HK-2 (cell line): ENCODE measurements around the gene ARHGAP27.
"Not testable (repeated sequence)": the region's sequence is repeated elsewhere in the genome, so short reads cannot be mapped to it uniquely, and the experiment has no call there.

Experiments used
- DNase-seq: peaks from one replicate; pipeline ENCODE4 v3.0.0-alpha.2; 2018; ENCODE audit not compliant: unreplicated experiment

The ARHGAP27 gene

DNA sequence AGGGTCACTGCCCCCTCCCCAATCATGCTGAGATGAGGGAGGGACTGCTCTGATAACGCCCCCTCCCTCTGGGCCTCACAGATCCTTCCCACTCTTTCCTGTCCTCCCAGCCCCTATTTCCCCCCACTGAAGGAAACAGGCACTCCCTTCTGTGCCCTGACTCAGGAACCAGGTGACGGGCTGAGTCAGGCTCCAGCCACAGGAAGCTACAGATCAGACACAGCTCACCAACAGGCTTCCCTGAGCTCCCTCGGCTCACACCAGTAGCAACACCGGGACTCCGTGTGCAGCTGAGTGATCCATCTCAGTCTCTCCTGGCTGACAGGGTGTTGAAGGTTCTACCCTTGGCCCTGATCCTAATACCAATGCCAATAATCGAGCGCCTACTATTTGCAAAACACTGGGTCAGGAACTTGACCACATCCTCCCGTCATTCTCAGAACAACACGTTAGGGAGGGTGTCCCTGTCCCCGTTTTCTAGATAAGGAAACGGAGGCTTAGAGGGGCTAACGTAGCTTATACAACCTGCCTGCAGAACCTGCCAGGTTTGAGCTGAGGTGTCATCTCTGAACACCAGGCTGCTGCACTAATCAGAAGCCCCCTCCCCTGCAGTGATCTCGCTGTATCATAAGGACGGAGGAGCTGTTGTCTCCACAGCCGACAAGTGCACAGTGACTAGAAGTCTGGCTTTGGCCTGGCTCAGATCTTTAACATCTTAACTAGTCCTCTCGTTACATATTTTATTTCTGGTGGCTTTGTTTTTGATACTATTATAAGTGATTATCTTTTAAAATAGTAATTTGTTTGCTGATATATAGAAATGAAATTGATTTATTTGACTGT is 13.5 kb upstream of the ARHGAP27 start:
- peak; percentile 69 for DNase-seq

DNA sequence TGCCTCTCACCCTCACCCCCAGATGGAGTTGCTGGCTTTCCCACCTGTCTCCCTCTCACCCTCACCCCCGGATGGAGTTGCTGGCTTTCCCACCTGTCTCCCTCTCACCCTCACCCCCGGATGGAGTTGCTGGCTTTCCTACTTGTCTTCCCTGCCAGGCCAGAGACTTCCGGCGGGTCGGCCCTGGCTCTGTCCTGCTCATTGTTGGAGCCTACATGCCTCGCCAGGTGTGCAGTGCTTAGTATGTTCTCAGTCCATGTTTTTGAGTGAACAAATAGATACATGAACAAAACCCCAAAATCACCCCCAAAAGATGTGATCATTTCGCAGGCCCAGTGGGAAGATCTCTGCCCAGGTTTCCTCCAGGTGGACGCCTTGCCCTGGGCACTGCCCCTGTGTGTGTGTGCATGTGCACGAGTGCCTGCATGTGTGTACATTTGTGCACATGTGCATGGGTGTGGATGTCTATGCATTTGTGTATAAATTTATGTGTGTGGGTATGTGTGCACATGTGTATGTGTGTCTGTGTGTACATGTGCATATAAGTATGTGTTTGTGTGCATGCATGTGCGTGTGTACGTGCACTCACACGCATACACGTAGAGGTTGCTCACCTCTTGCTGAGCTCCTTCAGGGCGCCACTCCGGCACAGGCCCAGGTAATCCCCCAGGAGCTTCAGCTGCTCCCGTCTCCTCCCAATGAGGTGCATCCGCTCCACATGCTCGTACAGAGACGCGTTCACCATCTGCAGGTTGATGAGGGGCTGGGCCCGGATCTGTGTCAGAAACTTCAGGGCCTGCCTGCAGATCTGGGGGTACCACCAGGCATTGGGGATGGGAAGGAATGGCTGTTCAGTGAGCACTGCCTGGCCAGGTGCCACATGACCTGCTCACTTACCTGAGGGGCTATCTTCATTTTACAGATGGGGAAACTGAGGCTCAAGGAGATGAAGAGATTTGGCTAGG is 12.5 kb upstream of the ARHGAP27 start:
- DNase-seq = not testable (repeated sequence)

DNA sequence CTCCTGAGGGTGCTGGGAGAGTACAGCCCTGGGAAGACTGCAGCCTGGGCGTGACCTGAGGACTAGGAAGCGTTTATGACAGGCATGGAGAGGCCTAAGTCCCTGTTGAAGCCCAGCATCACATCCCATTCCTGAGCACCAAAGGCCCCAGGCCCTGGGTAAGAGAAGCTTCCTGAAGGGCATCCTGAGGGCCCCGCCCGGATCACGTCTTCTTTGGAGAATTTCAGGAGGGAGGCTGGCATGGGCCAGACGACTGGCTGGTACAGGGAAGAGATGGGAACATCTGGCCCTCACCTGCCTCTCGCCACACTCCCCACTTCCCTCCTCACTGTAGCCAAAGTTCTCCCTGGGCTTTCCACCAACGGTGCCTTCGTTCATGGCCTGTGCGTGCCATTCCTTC is 11.6 kb upstream of the ARHGAP27 start:
- DNase-seq = not testable (repeated sequence)

DNA sequence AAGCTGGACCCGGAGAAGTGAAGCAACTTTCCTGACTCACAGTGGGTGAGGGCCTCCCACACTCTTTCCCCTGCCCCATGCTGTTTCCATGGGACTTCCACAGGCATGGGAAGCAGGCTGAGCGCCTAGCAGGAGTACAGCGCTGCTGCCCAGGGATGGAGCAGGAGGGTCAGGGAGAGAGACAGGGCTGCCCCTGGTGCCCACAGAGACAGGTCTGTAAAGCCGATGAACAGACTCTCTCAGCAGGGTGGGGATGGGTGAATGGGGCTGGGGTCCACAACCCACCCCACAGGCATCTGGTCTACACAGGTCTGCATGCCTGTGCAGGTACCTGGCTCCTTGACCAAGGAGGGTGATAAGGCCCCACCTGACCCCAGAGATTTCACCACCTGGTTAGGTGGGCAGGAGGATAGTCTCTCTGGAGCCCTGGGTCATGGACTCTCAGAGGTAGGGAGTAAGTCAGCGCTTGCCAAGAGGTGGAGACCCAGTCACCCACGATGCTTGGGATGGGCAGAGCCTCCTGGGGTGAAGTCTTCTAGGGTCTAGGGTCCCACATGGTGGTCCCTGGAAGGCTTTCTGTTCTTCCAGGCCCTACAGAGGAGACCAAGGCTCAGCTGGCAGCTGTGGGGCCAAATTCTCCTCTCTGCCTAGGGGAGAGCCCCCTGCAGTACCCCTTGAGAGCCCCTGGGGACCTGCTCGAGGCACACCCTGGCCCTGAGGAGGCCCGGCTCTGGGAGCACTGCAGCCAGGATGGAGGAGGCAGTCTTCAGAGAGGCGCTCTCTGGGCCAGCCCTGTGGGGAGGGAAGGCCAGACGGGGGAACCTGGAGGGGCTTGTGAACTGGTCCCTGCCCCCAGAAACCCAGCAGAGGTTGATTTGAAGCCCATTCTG is 10.9 kb upstream of the ARHGAP27 start:
- not testable (repeated sequence) for DNase-seq

DNA sequence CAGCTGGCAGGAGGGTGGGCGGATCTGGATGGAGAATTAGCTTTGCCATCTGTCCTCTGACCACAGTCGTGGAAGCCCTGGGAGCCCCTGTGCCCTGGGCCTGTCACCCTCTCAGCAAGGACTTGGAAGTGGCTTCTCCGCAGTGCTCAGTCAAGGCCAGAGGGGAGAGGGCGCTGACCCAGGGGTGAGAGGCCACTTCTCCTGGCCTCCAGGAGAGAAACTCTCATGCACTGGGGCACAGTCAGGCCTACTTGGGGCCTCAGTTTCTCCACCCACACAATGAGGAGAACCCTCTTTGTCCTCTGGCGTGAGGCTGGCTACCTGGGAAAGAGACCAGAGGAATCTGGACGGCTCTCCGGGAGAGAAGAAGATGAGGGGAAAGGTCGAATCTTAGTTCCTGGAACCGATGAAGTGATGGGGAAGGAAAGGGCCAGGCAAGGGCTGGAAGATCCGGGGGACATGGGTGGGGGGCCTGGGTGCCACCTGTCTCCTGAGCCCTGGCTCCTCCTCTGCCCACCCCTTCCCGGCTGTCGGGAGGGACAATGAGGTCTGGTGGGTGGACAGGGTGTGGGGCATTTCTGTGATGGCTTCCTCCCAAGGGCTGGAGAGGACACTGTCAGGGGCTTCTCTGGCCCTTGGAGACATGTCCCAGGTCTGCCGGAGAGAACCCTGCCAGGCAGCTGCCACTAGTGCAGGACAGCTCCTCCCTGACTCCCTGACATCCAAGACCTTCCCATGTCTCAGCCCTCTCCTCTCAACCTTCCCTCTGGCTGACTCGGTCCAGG is 9.0 kb upstream of the ARHGAP27 start:
- no peak for DNase-seq

DNA sequence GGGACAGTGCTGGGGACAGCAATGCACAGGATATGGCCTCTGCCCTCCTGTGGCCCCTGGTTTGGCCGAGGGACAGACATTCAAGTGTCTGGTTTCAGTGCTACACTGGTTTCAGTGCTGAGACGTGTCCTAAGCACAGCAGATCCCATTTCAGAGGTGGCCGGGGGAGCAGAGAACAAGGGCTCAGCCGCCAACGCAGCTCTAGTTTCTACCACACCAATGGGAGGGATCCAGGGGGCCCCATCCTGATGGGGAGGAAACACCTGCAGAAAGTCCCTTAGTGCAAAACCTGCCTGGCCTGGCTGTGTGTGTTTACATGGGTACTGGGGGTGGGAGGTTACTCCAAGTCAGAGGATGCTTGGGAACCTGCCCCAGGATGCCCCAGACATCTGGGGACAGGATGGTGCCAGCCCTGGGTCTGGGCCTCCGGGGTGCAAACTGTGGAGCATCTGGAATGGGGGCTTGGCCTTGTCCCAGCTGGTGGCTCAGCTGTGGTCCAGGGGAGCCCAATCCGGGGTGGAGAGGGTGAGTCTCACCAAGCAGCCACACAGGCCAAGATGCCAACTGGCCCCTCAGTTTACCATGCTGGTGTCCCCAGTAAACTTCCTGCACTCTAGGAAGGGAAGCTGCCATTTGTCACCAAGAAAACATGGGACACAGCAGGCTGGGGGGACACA is 8.3 kb upstream of the ARHGAP27 start:
- DNase-seq = not testable (repeated sequence)

DNA sequence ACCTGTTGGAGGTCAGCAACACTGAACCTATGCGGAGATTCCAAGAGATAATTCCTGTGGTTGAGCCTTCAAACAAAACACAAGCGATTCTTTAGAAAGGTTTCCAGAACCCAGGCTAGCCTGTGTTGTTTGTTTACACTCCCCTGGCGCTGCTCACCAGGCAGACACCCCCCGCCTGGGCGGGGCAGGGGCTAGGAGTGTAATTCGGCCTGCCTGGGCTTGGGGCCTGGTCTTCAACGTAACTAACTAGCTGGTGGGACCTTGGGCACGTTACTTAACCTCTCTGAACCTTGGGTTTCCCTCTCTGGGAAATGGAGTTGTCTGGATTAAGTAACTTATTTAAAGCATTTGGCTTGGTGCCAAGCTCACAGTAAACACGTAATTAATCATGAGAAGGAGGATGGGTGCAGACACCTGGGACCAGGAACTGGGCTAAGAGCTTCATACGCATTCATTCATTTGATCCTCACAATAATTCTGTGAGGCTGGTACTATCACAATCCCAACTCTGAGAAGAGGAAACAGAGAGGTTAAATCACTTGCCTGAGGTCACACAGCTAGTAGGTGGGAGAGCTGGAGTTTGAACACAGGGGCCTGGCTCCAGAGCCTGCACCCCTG is 7.6 kb upstream of the ARHGAP27 start:
- DNase-seq = no peak

DNA sequence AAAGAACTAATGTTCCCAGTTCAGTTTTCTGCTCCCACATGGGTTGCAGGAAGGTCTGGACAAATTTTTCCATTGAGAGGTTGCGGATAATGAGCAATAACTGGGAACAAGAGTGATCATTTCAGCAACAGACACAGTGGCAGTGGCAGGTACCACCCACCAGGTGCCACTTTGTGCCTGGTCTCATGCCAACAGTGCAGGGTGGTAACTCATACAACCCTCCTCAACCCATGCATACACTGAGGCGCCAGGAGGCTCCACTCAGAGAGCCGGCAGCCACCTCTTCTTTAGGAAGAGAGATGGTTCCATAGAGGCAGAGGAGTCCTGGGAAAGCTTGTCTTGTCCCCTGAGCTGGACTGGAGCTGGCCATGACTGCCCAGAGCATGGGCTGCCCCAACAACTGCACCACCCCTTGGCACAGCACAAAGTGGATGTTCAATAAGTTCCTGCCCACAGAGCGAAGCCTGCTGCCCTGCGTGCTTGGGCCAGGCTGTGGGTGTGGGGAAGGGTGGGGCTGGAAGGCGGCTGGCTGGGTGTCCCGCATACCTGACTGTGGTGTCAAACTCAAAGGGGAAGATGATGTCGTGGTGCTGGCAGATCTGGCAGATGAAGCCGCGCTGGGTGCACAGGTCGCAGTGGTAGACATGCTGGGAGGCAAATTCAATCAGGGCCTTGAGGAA is 6.4 kb upstream of the ARHGAP27 start:
- peak; percentile 46 for DNase-seq

DNA sequence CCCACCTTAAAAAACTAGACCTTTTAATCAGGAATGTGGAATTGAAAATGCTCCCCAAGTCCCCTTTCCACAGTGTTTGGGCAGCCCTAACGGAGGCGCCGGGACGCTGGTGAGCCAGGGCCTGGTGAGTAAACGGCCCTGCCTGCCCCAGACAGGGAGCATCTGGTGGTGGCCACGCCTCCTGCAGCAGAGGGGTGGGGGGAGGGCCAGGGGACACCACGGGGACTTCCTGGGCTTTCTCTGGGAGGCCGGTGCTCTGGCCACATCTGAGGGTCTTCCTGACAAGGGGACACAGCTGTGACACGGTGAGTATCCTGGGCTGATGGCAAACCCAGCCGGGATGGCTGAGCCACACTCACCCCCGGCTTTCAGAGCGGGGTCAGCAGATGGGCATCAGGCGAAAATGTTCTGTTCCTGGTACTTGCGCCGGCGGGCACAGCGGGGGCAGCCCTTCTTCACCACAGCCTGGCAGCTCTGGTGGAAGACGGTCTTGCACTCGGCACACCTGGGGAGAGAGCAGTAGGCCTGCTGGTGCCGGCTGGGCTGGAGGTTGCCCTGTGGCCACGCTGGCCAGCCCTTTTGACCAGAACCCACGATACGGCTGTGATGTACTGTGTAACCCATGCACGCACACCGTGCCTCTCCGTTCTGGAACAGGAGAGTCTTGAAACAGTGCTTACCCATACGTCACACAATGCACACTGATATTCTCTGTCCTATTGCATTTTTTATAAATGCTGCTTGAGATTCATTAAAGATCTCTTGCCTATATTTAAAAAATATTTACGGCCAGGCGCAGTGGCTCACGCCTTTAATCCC is 5.0 kb upstream of the ARHGAP27 start:
- DNase-seq = no peak

DNA sequence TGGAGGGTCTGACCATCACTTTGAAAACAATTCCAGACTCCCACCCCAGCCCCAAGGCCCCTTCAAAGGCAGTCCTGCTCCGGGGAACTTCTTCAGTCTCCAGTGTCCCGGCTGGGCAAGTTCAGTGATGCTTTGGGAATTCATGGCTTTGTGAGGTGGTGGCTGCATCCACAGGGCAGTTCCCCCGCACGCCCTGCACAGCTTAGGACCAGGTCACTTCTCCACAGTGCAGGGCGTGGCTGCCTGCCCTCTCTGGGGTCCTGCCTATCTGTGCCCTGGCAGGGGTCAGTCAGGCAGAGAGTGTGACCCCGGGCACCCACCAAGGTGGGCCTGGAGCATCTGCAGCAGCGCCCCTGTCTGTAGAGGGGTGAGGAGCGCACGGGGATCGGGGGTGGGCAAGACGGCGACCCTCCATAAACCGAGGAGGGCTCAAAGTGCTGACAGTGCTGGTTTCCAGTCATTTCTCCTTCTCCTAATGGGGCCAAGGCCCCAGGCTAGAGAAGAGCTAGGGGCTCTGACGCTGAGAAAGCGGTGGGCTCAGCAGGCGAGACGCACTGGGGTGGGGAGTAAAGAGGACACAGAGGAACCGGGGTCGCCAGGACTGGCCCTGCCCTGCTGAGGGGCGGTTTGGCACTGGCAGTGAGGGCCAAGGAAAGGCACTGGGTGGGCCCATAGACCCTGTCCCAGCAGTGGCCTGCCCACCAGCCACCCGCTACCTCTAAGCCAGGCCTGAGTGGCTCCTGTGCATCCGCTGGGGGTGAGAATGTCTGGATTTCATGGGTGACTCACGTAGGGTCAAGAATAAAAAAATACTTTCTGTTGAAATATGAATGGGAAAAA is 4.2 kb upstream of the ARHGAP27 start:
- DNase-seq = no peak

DNA sequence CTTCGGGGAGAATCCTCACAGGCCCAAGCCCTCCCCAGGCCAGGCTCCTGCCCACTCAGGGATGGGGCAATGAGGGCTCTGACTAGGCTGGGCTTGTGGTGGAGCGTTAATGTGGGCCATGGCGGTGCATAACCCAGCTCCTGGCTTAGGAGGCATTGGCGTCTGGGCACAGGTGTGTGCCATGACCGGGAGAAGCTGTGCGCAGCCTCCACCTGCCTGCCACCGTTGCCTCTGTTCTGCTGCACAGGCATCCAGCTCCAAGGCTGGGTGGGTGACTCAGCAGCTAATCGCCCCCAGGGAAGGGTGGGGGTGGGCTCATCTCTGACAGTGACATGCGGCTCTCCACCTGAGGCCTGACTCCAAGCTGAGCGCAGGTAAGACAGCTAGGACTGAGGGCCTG is 3.5 kb upstream of the ARHGAP27 start:
- no peak for DNase-seq

DNA sequence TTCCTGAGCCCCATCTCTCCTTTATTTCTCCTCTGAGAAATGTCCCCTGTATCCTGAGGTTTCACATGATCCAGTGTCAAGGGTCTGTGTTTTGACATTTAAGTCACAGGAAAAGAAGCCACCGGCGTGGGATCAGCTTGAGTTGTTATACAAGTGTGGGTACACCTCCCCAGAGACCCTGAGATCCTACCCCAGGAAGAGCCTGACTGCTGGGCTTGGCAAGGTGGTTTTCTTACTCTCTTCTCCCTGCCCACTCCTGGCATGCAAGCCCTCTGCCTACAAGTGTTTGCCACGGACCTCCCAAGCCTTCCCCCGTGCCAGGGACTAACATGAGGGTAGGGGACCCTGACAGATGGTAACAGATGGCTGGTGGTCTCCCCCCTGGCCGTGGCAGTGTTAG is 2.8 kb upstream of the ARHGAP27 start:
- DNase-seq = no peak

DNA sequence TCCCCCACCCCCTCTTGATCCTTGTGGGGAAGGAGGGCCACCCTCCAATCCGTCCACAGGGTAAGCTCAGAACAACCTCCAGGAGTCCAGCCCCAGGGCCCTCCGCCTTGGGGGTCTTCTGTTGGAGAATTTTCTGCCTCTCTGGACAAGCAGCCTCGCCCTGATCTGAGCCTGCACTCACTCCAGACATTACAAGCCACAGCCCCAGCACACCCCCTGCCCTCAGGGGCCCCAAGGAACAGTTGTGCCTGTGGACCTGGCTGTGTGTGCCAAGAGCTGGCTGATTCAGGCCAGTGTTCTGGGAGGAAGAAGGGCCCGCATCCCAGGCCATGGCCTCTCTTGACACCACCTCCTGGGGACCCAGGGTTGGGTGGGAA is 477 bp upstream of the ARHGAP27 start:
- DNase-seq = no peak

DNA sequence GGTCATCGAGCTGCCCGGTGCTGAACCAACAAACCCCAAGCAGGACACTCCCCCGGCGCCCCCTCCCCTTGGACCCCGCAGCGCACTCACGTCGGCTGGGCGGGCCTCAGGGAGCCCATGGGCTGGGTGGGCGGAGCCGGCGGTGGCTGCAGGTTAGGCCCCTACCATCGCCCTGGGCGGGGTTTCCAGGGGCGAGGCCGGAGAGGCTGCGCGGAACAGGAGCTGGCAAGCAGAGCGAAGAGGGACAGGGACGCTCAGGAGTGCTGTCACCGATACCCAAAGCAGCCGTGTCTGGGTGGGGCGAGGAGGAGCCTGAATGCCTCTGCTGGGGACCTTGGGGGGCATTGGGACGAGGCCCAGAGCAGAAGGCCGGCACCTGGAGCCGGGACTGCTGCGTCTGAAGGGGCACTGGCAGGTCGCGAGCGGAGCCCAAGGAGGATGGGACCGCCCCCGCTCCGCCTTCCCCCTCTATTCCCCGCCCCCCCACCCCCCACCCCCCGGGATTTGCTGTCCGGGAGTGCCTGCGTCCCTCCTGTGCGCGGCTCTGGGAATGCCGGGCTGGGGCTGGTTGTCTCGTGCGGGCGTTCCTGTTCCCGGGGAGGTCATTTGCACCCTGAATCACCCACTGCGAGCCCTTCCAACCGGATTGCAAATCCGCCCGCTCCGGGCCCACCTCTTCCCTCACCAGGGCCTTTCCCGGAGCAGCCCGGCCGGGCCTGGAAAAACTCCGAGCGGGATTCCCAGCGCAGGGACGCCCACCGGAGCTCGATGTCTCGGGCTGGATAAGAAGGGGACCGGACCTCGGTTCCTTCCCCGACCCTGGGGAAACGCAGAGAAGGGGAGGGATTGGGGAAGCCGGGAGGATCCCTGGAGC is 902 bp downstream of the ARHGAP27 start:
- DNase-seq = peak; percentile 80

DNA sequence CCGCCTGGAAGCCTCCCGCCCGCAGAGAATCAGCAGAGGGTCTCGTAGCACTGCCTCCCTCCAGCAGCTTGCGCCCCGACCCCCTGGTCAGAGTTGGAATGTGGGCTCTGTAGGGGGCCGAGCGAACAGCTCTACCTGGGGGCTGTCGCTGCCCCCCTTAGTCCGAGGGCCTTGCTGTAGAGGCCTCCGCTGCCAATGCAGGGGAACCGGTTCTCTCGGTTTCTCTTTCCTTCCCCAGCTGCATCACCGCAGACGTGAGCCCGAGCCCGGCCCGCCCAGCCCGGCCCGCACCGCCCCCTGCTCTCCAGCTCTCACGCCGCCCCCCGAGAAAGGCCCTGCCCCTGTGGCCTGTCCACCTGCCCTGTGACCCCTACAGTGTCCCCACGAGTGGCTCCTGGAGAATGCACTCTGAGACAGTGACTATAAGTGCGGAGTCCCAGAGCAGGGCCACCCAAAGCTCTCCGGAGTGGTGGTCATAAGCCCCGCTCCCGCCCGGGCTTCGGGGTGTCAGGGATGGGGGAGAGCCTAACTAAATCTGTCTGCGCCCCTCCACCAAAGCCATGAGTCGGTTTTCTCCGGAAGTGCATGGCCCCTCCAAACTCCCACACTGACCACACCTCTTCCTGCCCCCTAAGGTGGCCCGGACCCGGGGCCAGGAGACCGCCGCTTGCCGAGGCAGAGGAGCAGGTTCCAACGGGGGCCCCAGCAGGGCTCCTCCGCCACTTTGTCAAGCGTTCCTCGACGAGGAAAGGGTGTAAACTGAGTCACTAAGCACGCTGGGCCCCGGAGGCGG is 1.7 kb downstream of the ARHGAP27 start:
- no peak for DNase-seq
